ENCODE results near the gene FAM50A.

Gene FAM50A

DNA sequence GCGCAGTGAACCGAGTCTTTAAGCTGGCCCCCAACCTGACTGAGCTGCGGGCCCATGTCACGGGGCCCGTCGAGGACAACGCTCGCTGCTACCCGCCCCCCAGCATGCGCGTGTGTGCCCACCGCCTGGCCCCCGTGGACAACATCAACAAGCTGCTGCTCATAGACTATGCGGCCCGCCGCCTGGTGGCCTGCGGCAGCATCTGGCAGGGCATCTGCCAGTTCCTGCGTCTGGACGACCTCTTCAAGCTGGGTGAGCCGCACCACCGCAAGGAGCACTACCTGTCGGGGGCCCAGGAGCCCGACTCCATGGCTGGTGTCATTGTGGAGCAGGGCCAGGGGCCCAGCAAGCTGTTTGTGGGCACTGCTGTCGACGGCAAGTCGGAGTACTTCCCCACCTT is 16.4 kb downstream of the FAM50A start:
- no peak for DNase-seq (ENCODE audit: low read depth in 1 of 2, low spot score in 1 of 2)
- Histone ChIP-seq H3K27me3 (ENCODE audit: insufficient read depth, poor library complexity, severe bottlenecking) (peaks cover 4% of the 10 kb centered on the region), H3K27ac (replicated peaks) (no peak overlapping the region), H3K4me3 (replicated peaks; ENCODE audit: insufficient read depth, low read length) (no peak overlapping the region)
- TF ChIP-seq, protein P1, sequence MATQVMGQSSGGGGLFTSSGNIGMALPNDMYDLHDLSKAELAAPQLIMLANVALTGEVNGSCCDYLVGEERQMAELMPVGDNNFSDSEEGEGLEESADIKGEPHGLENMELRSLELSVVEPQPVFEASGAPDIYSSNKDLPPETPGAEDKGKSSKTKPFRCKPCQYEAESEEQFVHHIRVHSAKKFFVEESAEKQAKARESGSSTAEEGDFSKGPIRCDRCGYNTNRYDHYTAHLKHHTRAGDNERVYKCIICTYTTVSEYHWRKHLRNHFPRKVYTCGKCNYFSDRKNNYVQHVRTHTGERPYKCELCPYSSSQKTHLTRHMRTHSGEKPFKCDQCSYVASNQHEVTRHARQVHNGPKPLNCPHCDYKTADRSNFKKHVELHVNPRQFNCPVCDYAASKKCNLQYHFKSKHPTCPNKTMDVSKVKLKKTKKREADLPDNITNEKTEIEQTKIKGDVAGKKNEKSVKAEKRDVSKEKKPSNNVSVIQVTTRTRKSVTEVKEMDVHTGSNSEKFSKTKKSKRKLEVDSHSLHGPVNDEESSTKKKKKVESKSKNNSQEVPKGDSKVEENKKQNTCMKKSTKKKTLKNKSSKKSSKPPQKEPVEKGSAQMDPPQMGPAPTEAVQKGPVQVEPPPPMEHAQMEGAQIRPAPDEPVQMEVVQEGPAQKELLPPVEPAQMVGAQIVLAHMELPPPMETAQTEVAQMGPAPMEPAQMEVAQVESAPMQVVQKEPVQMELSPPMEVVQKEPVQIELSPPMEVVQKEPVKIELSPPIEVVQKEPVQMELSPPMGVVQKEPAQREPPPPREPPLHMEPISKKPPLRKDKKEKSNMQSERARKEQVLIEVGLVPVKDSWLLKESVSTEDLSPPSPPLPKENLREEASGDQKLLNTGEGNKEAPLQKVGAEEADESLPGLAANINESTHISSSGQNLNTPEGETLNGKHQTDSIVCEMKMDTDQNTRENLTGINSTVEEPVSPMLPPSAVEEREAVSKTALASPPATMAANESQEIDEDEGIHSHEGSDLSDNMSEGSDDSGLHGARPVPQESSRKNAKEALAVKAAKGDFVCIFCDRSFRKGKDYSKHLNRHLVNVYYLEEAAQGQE (IDR thresholded peaks at IDR 0.05; ENCODE audit: insufficient replicate concordance, low read depth), result no peak
- TF ChIP-seq GABPA (IDR thresholded peaks at IDR 0.05; ENCODE audit: low read depth) (no peak), POLR2AphosphoS5 (IDR thresholded peaks at IDR 0.05; ENCODE audit: low read depth) (no peak), SPI1 (IDR thresholded peaks at IDR 0.05; ENCODE audit: borderline replicate concordance, low read depth) (no peak)
- TF ChIP-seq, protein P2, sequence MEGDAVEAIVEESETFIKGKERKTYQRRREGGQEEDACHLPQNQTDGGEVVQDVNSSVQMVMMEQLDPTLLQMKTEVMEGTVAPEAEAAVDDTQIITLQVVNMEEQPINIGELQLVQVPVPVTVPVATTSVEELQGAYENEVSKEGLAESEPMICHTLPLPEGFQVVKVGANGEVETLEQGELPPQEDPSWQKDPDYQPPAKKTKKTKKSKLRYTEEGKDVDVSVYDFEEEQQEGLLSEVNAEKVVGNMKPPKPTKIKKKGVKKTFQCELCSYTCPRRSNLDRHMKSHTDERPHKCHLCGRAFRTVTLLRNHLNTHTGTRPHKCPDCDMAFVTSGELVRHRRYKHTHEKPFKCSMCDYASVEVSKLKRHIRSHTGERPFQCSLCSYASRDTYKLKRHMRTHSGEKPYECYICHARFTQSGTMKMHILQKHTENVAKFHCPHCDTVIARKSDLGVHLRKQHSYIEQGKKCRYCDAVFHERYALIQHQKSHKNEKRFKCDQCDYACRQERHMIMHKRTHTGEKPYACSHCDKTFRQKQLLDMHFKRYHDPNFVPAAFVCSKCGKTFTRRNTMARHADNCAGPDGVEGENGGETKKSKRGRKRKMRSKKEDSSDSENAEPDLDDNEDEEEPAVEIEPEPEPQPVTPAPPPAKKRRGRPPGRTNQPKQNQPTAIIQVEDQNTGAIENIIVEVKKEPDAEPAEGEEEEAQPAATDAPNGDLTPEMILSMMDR (IDR thresholded peaks at IDR 0.05; ENCODE audit: insufficient read depth, low read length), result no peak

DNA sequence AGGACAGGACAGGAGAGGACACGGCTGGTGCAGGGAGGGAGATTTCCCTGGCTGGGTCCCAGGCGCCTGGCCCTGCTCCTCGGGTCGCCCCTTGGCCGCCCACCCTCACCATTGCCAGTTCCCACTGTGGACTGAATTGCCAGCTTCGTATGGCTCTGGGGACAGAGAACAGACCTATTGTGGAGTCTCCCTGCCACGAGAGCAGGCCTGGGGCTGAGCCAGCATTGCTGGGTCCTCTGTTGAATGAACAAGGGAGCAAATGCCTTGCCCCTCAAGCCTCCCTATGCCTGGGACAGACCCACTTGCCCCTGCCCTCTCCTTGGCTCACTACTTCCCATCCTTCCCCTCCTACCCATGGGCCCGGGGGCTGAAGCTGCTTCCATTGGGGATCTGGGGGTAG is 18.5 kb downstream of the FAM50A start:
- Histone ChIP-seq H3K27me3 (ENCODE audit: insufficient read depth, poor library complexity, severe bottlenecking) (peaks cover 4% of the 10 kb centered on the region), H3K4me3 (replicated peaks; ENCODE audit: insufficient read depth, low read length) (no peak overlapping the region), H3K27ac (replicated peaks) (no peak overlapping the region)
- TF ChIP-seq SPI1 (IDR thresholded peaks at IDR 0.05; ENCODE audit: borderline replicate concordance, low read depth) (no peak), GABPA (IDR thresholded peaks at IDR 0.05; ENCODE audit: low read depth) (no peak), POLR2AphosphoS5 (IDR thresholded peaks at IDR 0.05; ENCODE audit: low read depth) (no peak)
- TF ChIP-seq, protein P2 (IDR thresholded peaks at IDR 0.05; ENCODE audit: insufficient read depth, low read length), result no peak
- no peak for DNase-seq (ENCODE audit: low read depth in 1 of 2, low spot score in 1 of 2)

DNA sequence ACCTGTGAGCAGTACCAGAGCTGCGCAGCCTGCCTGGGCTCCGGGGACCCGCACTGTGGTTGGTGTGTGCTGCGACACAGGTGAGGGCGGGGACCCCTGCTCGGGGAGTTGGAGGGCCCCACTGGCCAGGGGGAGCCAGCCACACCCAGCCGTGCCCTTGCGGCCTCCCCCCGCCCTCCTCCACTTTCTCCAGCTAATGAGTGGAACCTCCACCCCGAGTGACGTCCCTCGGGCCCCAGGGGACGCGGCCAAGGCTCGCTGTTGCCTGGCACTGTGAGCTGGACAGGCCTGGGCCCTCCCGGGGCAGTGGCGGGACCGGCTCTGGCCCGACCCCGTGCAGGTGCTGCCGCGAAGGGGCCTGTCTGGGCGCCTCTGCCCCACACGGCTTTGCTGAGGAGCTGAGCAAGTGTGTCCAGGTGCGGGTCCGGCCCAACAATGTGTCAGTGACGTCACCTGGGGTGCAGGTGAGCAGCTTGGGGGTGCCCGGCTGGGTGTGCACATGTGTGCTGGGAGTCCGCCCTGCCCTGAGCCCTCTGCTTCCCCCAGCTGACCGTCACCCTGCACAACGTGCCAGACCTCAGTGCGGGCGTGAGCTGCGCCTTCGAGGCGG is 19.8 kb downstream of the FAM50A start:
- TF ChIP-seq, protein P2 (IDR thresholded peaks at IDR 0.05; ENCODE audit: insufficient read depth, low read length), result no peak
- TF ChIP-seq SPI1 (IDR thresholded peaks at IDR 0.05; ENCODE audit: borderline replicate concordance, low read depth), result no peak
- TF ChIP-seq, protein P1 (IDR thresholded peaks at IDR 0.05; ENCODE audit: insufficient replicate concordance, low read depth), result no peak
- Histone ChIP-seq H3K27me3 (ENCODE audit: insufficient read depth, poor library complexity, severe bottlenecking) (peaks cover under 1% of the 10 kb centered on the region), H3K27ac (replicated peaks) (no peak overlapping the region), H3K4me3 (replicated peaks; ENCODE audit: insufficient read depth, low read length) (no peak overlapping the region)
- no peak for DNase-seq (ENCODE audit: low read depth in 1 of 2, low spot score in 1 of 2)

DNA sequence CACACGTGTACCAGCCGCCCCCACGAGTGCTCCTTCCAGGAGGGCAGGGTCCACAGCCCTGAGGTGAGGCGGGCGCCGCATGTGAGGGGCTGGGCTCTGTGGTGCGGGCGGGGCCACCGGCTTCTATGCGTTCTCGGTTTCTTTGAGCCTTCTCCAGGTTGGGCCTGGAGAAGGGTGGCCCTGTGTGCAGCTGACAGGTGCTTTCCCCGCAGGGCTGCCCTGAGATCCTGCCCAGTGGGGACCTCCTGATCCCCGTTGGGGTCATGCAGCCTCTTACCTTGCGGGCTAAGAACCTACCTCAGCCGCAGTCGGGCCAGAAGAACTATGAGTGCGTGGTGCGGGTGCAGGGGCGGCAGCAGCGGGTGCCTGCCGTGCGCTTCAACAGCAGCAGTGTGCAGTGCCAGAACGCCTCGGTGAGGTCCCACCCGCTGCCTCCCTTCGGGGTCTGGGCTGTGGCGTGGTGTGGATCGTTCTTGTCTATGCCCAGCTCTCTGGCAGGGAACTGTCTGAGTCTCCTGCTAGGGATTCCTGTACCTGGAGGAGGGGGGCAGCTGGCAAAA is 20.9 kb downstream of the FAM50A start:
- no peak for DNase-seq (ENCODE audit: low read depth in 1 of 2, low spot score in 1 of 2)
- Histone ChIP-seq H3K27ac (replicated peaks) (no peak overlapping the region), H3K4me3 (replicated peaks; ENCODE audit: insufficient read depth, low read length) (no peak overlapping the region), H3K27me3 (ENCODE audit: insufficient read depth, poor library complexity, severe bottlenecking) (no peaks in the 10 kb centered on the region)
- TF ChIP-seq SPI1 (IDR thresholded peaks at IDR 0.05; ENCODE audit: borderline replicate concordance, low read depth) (no peak), POLR2AphosphoS5 (IDR thresholded peaks at IDR 0.05; ENCODE audit: low read depth) (no peak)
- TF ChIP-seq, protein P2 (IDR thresholded peaks at IDR 0.05; ENCODE audit: insufficient read depth, low read length), result no peak
- TF ChIP-seq, protein P1 (IDR thresholded peaks at IDR 0.05; ENCODE audit: insufficient replicate concordance, low read depth), result no peak

Data from HL-60 (cell line).